ENCODE results near the gene TRIM63. TPM values are rescaled to one million over a fixed set of nuclear protein-coding genes. Genes with fewer than 3 reads are reported as not detected.
A peak's percentile ranks its signal among the peaks of the same experiment; 100 is the strongest.

The TRIM63 gene
- total RNA-seq (2021; ENCODE audit: unreplicated experiment) (not detected), Bru-seq, nascent RNA (not detected), BruChase-seq, experiment 1, labeled RNA remaining after a 2-hour chase (percentile 9 among the genes with signal in this experiment), BruChase-seq, experiment 2, labeled RNA remaining after a 6-hour chase (not detected)
- not detected for polyA plus RNA-seq (2012; ENCODE audit: insufficient read length)
- long read RNA-seq, result 0 reads

- ChIA-PET CTCF (no interaction called here), POLR2A (interaction anchor here (0.6 kb wide), 1 partner anchor 11 kb away, joined by 12 read pairs; no protein-coding TSS in a partner anchor)
- in situ Hi-C loops (cut with HindIII; ENCODE audit: low pct_unique_long_range_greater_than_20kb, low sequenced_read_pairs), result no loop called here
- Histone ChIP-seq H3K27ac (ENCODE audit: low read length) (no peak within 1 kb of the TSS), H3K27me3 (ENCODE audit: control insufficient read depth, insufficient read depth, low read length) (0 out of 2 replicates have a peak, but pooled peaks cover 2% of the 10 kb centered on the region), H3K4me1 (ENCODE audit: control insufficient read depth, insufficient read depth, low read length) (no peaks in the 10 kb centered on the region; the same call in 1 of the 2 replicates), H3K36me3 (ENCODE audit: control insufficient read depth, insufficient read depth, low read length) (no peaks in the 10 kb centered on the region), H3K4me3 (ENCODE audit: low read depth in 2 of 2, low read length in 2 of 2) (no peak within 1 kb of the TSS), H3K9me3 (ENCODE audit: control insufficient read depth, insufficient read depth, low read depth, low read length) (no peaks in the 10 kb centered on the region)
- intact Hi-C loops (cut with micrococcal nuclease; ENCODE audit: unreplicated experiment), result no loop called here
- DNase-seq (ENCODE audit: low read depth, low spot score) (no peak), ATAC-seq (no peak)
- no peak for TF ChIP-seq REST (IDR thresholded peaks at IDR 0.05; ENCODE audit: insufficient read depth in 1 of 2, low read depth in 2 of 2, low read length in 1 of 2)
- no peak for TF ChIP-seq CTCF (IDR thresholded peaks at IDR 0.05)
- no peak for TF ChIP-seq POLR2AphosphoS5 (IDR thresholded peaks at IDR 0.05; ENCODE audit: low read depth, low read length)
- TF ChIP-seq SIN3A (IDR thresholded peaks at IDR 0.05; ENCODE audit: borderline replicate concordance, insufficient read depth, low read depth, low read length), result no peak
- no TSS peak for BruUV-seq (replicated peaks)
Measured at GRCh38 chr1:26067432-26067911, at the start of gene TRIM63. Gene TRIM63 (minus strand): TSS chr1:26067630. CDS start chr1:26067494, 136 bp downstream.

DNA sequence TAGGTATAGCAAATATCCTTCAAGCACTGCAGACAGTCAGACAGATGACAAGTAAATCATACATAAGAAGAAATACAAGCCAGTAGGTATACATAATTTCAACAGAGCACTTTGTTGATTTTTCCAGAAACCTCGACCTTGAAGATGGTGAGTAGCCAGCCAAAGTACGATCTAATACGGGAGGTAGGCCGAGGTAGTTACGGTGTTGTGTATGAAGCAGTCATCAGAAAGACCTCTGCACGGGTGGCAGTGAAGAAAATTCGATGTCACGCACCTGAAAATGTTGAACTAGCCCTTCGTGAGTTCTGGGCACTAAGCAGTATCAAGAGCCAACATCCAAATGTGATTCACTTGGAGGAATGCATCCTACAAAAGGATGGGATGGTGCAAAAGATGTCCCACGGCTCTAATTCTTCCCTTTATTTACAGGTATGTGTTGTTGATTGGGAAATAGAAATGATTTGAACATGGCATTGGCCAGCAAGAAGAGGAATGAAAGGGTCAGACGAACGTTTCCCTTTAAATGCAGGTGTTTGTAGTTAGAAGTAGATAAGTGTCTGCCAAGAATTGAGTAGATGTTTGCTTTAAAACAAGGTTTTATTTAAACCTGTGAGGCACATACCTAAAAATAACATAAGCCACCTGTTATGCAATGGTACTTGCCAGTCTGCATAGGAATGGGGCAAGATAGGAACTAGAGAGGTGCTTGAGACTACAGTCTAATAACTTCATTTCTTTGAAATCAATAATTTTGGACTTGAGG is 46.9 kb upstream of the TRIM63 start:
- Histone ChIP-seq H3K36me3 (ENCODE audit: control insufficient read depth, insufficient read depth, low read length) (peaks cover 2% of the 10 kb centered on the region), H3K27ac (ENCODE audit: low read length) (peak overlapping the region; percentile 8; the same call in 1 of the 2 replicates), H3K27me3 (ENCODE audit: control insufficient read depth, insufficient read depth, low read length) (no peaks in the 10 kb centered on the region), H3K4me1 (ENCODE audit: control insufficient read depth, insufficient read depth, low read length) (peaks cover 17% of the 10 kb centered on the region), H3K9me3 (ENCODE audit: control insufficient read depth, insufficient read depth, low read depth, low read length) (no peaks in the 10 kb centered on the region), H3K4me3 (ENCODE audit: low read depth in 2 of 2, low read length in 2 of 2) (no peak overlapping the region)
- intact Hi-C loops (cut with micrococcal nuclease; ENCODE audit: unreplicated experiment), result loop anchor here (5.0 kb wide), 1 partner anchor 77 kb away; no protein-coding TSS in a partner anchor
- in situ Hi-C loops (cut with HindIII; ENCODE audit: low pct_unique_long_range_greater_than_20kb, low sequenced_read_pairs), result no loop called here
- ChIA-PET CTCF (no interaction called here), POLR2A (no interaction called here)
- no TSS peak for BruUV-seq (replicated peaks)
- no peak for ATAC-seq
- TF ChIP-seq POLR2AphosphoS5 (IDR thresholded peaks at IDR 0.05; ENCODE audit: low read depth, low read length) (no peak), SIN3A (IDR thresholded peaks at IDR 0.05; ENCODE audit: borderline replicate concordance, insufficient read depth, low read depth, low read length) (no peak), TCF7L2 (IDR thresholded peaks at IDR 0.05; ENCODE audit: low read depth, low read length) (no peak), CTCF (IDR thresholded peaks at IDR 0.05) (no peak)
- no peak for DNase-seq (ENCODE audit: low read depth, low spot score)

Measured in Panc1 (cell line).